Measurements from ENCODE around the gene KHDC4. TPM values are rescaled to one million over a fixed set of nuclear protein-coding genes. Genes with fewer than 3 reads are reported as not detected.

Gene KHDC4
- total and polyA plus RNA-seq, 2 of the 13 experiments (the other 11 are each of a cell fraction or from before 2014, with no cell fraction given), result 33.5 to 92.0 TPM

- peak overlapping the region; percentile 83 to 98 (median 97) for H3K4me3 ChIP-seq (replicated peaks in 1 of 3; ENCODE audit: insufficient read depth in 1 of 3, low read depth in 2 of 3, low read length in 3 of 3)
- BruUV-seq (replicated peaks), result TSS peak; percentile 98
- DNase-seq (ENCODE audit: low spot score), result peak; percentile 44
- H3K9ac ChIP-seq (ENCODE audit: insufficient read depth, low read depth, low read length), result peak overlapping the region; percentile 92
- peaks cover 26% of the 10 kb centered on the region; the same call in 1 of the 2 replicates for H4K20me1 ChIP-seq (ENCODE audit: insufficient read depth, low read length)
- ATAC-seq, result peak; percentile 37
- WGBS (ENCODE audit: low lambda C conversion rate), result 66% methylated on average over 24 of the region's 24 CpGs
- ChIA-PET POLR2A (interaction anchor here (0.7 to 3.5 kb wide), 26 partner anchors 8 to 1715 kb away, joined by 3 to 55 read pairs (median 5); partner anchors contain the start of genes ARHGEF2, GON4L, LAMTOR2 and UBAP2L), CTCF (ENCODE audit: low intra/inter-chr PET ratio, low total read pairs) (no interaction called here)
- peak overlapping the region; percentile 89 for H3K4me2 ChIP-seq (ENCODE audit: low read depth, low read length)
- peak overlapping the region; percentile 96 for H3K27ac ChIP-seq (ENCODE audit: extremely low read length, insufficient read depth, low read length)
- H3K9me3 ChIP-seq (ENCODE audit: low read length), result no peaks in the 10 kb centered on the region
- peaks cover 41% of the 10 kb centered on the region for H3K79me2 ChIP-seq (ENCODE audit: insufficient read depth, low read length)
- H3K27me3 ChIP-seq (ENCODE audit: control insufficient read depth in 1 of 2, insufficient read depth in 2 of 2, low read length in 2 of 2), result no peaks in the 10 kb centered on the region; a peak in 1 of 5 replicates
- intact Hi-C loops (cut with micrococcal nuclease; ENCODE audit: unreplicated experiment), result no loop called here
- FAIRE-seq, result no peak
- H3K36me3 ChIP-seq (replicated peaks in 1 of 2; ENCODE audit: control insufficient read depth in 1 of 2, insufficient read depth in 2 of 2, low read length in 2 of 2), result peaks cover 2 to 25% of the 10 kb centered on the region in 2 experiments; a peak in 4 of 5 replicates
- peak; percentile 58; the same call in 1 of the 2 replicates for TF ChIP-seq ZNF263 (CRISPR knock-in tag; IDR thresholded peaks at IDR 0.05)
- peak; percentile 91; the same call in 1 of the 2 replicates for TF ChIP-seq ZBTB38 (CRISPR knock-in tag; IDR thresholded peaks at IDR 0.05)
- TF ChIP-seq MIER2 (CRISPR knock-in tag; IDR thresholded peaks at IDR 0.05), result no peak
- TF ChIP-seq ZMYM3 (CRISPR knock-in tag; IDR thresholded peaks at IDR 0.05), result 0 out of 2 replicates have a peak, but pooled peaks have one; percentile 24
- TF ChIP-seq HDAC2 (CRISPR knock-in tag; IDR thresholded peaks at IDR 0.05), result no peak
- peak; percentile 31; the same call in 1 of the 2 replicates for TF ChIP-seq ZC3H4 (CRISPR knock-in tag; IDR thresholded peaks at IDR 0.05; ENCODE audit: borderline replicate concordance)
- peak; percentile 17 for TF ChIP-seq PHF5A (CRISPR knock-in tag; IDR thresholded peaks at IDR 0.05; ENCODE audit: low read depth, unreplicated experiment)
- peak; percentile 88 for TF ChIP-seq ZNF460 (CRISPR knock-in tag; IDR thresholded peaks at IDR 0.05; ENCODE audit: borderline replicate concordance)
- 0 out of 2 replicates have a peak, but pooled peaks have one; percentile 10 for TF ChIP-seq ZFP90 (CRISPR knock-in tag; IDR thresholded peaks at IDR 0.05; ENCODE audit: borderline replicate concordance)
- TF ChIP-seq PRPF4 (IDR thresholded peaks at IDR 0.05; ENCODE audit: low read depth, low read length, poor library complexity, severe bottlenecking), result peak; percentile 89
- no peak for TF ChIP-seq MLLT10 (CRISPR knock-in tag; IDR thresholded peaks at IDR 0.05)
- H3K4me1 ChIP-seq (ENCODE audit: insufficient read depth, low read length), result peaks cover 58% of the 10 kb centered on the region
- in situ Hi-C loops (cut with HindIII; ENCODE audit: extremely low pct_ligation_motif_present, low pct_unique_long_range_greater_than_20kb), result loop anchor here (10.0 kb wide), 1 partner anchor 50 kb away; no protein-coding TSS in a partner anchor
- peak overlapping the region; percentile 87 for H2AFZ ChIP-seq (ENCODE audit: low read length)
These were observed 850 bp upstream of the KHDC4 start for GRCh38 chr1:155934936-155935590.
